Measurements from ENCODE around the gene FRRS1L.
"Not testable (repeated sequence)": the region's sequence is repeated elsewhere in the genome, so short reads cannot be mapped to it uniquely, and the experiment has no call there.

FRRS1L gene

DNA sequence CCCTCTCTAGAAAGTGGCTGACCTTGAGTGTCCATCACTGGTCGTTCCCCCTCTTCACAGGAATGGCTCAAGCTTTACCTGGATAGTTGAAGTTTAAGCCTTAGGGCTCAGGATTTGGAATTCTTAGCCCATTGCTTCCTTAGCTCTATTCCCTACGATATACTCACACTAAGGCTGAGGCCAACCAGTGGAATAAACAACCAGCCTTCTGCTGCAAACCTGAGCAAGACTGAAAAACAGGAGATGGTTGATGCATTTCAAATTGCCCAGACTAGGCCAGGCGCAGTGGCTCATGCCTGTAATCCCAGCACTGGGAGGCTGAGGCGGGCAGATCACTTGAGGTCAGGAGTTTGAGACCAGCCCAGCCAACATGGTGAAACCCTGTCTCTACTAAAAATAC is 40.4 kb downstream of the FRRS1L start:
- DNase-seq, result not testable (repeated sequence)

DNA sequence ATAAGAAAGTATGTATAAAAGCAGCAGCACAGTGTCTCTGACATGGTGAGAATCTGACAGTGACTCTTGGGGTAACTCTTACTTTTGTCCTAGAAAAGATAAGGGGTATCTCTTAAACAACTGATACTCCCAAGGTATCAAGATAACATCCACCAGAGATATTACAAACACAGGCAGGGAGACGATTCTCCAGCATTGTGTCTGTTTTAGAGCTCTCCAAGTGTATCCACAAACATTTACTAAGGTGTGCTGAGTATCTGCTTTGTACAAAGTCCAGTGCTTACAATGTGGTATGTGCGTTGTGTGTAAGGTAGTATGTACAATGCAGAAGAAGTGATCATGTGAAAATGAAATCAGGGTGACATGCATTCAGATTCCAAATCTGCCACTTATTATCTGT is 42.9 kb downstream of the FRRS1L start:
- no peak for DNase-seq

GRCh38 chr9:109122726-109123621 is 44.1 kb downstream of the FRRS1L start:
- no peak for DNase-seq

DNA sequence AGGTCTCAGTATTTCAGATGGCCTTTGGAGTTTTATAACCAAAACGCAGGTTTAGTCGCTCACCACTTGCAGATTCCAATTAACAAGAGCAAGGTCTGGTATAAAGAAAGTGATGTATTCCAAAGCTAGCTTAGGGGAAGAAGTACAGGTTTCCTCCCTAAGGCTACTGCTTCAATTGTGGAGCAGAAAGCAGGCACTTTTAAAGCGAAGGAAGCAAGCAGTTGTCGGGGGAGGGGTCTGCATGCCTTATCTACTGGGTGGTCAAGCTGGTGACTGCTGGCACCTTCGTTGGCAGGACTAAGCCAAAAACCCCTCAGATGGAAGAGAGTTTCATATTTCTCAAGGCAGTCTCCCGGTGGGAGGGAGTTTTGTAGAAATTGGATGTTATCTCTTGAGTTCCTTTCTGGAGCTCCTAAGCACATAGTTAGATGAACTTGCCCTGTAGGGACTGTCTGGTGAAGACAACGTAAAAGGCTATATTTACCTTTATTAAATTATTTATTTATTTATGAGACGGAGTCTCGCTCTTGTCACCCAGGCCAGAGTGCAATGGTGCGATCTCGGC is 45.7 kb downstream of the FRRS1L start:
- no peak for DNase-seq

- no peak for DNase-seq
Measured at GRCh38 chr9:109120204-109120789, 46.8 kb downstream of the FRRS1L start.

DNA sequence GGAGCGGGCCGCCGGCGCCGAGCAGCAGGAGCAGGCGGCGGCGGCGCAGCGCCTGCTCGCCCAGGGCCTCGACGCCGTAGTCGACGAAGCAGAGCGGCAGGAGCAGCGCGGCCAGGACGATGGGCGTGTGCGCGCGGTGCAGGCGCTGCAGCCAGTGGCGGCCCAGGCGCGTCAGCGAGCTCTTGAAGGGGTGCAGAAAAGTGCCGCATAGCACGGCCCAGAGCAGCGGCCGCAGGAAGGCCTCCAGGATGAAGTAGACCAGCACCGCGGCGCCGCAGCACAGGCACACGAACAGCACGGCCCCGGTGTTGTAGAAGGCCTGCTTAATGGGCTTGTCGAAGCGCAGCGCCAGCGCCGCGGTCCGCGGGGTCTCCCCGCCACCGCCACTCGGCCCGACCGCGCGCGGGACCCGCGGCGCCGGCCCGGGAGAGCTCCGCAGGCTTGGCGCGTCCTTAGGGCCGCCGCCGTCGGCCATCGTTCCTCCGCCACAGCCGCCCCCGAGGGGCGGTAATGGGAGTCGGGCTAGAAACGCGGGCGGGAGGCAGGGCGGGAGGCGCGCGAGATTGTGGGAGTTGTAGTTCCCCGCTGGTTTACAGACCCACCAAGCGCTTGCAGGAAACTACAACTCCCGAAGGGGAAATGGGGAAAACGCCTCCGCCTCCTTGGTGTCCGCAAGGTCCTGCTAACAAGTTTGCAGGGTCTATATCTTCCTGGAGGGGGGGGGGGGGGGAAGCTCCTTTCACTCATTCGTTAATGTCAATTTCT is 47.4 kb downstream of the FRRS1L start, which contains the start of gene TMEM245:
Gene TMEM245 (minus strand): TSS at position 509 of the 765 bp plus-strand sequence. CDS start 34 bp downstream, at position 475.
- DNase-seq, result peak; percentile 89

DNA sequence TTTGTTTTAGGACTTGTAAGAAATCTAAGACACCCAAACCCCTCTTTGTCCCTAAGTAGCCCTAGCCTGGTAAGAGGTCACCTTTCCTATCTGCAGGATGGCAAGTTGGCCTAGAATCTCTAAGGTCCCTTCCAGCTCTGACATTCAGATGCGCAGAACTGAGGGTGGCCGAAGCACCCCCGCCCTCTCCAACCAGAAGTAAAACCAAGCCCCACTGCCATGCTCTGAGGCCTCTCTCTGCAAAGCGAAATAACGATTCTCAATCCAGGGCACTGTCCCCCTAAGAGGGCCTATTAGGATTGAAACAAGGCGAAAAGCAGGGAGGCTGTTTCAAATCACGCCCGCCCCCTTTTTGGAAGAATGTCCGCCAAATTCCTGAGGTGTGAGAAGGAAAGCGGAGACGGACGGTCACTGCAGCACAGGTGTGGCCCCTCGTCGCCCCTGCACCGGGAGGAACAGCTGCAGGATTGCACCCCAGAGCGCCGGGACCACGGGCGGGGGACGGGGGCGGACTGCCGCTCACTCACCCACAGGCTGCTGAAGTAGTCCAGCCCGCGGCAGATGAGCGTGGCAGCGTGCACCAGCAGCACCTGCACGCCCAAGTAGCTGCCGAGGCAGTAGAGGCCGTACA is 48.1 kb downstream of the FRRS1L start:
- DNase-seq, result no peak

- DNase-seq, result no peak
Measured at GRCh38 chr9:109117856-109118807, 48.9 kb downstream of the FRRS1L start.

DNA sequence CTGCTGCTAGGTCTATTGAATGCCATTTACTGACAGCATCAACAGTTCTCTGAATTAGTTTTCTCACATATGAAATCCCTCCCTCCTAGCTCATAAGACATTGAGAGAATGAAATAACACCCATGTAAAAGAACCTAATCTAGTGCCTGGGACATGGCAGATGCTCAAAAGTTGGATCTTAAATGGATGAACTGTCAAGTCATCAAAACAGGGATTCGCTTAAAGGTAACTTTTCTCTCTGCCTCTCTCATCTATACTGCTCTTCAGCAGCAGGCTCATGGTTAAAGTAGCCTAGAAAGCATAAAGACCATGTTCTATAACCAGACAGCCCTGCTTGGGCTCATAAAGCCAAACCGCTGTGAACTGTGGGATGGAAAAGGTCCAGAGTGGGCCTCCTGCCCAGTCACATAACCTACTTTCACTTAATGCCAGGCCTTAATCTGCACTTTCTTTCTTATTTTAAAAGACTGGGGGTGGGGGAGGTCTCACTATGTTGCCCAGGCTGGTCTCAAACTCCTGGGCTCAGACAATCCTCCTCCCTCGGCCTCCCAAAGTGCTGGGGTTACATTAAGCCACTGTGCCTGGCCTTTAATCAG is 51.0 kb downstream of the FRRS1L start:
- no peak for DNase-seq

DNA sequence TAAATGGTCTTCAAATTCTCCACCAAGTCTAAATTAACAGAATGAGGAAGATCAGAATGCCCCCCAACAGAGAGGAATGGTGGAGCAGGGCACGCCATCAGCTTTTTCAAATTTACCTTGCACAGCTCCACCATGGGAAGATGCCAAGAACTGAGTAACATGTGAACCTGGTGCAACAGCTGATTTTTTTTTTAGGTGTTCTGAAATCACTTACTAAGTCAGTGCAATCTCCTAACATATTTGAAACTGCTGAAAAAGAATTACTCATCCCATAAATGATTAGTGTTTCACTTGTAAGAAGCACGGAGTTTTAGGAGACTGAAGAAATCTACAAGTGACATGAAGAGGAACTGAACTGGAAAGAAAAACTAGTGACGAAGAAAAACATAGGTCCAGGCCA is 52.4 kb downstream of the FRRS1L start:
- DNase-seq, result no peak

DNA sequence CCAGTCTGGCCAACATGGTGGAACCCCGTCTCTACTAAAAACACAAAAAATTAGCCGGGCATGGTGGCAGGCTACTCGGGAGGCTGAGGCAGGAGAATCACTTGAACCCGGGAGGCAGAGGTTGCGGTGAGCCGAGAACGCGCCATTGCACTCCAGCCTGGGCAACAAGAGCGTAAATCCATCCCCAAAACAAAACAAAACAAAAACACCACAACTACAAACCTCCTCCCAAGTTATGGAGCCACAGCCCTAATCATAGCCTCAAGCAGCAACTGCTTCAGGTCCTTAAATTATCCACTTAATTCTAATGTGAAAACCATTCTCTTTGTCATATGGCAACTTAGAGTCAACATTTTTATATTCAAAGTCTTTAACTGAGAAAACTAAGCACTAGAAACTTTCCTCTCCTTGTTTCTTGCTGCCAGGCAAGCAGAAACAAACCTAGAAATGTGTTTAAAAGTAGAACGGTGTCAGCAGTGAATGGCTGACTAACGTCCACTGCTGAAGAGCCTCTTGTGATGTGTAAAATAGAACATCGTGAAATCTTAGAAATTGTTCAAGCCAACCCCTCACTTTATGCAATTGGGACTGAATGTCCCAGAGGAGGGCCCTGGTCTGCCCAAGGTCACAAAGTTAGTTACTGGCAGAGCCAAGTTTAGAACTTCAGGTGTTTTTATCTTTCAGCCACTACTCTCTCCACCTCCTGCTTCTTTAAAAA is 53.0 kb downstream of the FRRS1L start:
- no peak for DNase-seq

- no peak for DNase-seq
Measured at GRCh38 chr9:109113254-109113653, 53.8 kb downstream of the FRRS1L start.

DNA sequence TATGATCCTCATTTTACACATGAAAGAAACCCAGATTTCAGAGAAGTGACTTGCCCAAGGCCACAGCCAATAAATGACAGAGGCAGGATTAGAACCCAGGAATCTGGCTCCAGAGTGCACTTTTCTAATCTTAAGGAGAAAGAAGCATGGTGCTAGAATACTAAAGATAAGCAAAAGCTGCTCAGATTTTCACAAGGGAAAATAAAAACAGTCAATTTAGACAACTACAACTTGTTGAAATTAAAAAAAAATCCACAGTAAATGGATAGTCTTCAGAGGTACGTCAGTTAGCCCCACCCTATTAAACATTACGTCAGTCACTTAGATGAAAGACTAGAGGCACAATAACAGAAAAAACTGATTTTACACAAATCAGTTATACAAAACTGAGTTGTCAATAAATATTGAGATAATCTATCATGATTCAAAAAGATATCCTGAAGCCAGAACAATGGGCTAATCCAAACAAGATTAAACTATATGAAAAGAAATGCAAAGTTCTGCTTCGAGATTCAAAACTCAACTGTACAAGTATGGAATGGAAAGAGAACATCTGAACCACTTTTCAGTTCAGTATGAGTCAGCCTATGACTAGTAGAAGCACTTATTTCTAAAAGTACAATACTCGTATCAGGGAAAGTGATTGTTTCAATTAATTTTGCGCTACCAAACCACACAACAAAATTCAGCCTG is 56.6 kb downstream of the FRRS1L start:
- DNase-seq, result no peak

DNA sequence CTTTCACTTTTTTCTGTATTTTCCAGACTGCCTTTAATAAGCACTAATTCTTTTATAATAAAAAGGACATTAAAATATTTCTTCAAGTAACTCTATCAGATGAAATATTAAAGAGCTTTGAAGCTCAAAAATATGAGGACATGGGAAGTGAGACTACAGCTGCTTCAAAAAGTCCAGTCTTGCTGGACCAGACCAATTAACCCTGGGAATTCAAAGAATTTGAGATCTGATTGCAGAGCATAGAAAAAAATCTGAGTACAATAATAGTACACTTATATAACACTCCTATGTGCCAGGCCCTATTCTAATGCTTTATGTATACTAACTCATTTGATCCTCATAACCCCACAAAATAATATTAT is 57.1 kb downstream of the FRRS1L start:
- DNase-seq, result no peak

DNA sequence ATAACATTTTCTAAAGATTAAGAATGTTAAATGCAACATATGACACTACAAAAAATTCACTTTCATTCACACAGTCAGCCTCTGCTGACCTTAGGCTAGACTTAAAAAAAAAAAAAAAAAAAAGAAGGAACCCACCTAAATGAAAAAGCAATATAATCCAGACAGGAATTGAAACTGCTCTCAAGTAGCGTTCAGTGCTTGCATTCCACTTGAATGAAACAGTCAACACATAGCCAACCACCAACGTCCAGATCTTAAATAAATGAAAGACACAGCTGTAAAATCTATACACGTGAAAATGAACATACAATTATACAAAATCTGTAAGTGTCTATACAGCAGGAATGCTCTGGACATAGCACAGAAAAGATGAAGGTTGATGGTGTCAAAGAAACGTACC is 58.7 kb downstream of the FRRS1L start:
- no peak for DNase-seq

DNA sequence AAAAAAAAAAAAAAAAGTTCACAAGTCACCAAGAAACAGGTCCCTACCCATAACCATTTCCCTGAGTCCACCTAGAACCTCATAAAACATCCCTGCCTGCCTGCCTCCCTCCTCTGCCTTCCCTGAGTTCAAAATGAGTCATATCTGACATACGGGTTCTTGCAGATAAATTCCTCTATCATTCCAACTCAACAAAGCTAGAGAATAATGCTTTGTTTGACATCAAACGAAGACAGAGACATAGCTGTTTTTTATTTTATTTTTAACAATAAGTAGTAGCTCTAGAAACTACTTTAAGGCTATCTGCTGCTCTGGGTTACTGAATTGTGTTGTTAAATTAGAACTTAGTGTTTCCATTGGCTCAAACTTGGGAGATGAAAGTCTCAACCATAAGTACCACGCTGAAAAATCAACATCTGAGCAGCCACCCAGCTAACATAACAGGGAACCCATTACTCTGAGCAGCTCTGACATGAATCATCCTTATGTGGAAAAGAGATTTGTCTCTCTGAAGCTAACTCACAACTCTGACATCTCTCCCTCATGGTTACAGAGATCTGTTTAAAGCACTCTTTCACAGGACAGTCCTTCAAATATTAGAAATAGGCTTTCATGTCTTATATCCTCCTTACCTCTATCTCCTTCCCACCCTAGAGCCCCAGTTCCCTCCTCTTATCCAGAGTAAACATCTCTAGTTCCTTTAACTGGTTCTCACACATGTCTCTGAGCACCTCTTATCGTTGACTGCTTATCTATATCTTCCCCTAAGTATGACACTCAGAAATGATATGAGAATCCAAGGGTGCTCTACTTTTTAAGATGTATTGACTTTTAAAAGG is 59.4 kb downstream of the FRRS1L start:
- DNase-seq, result no peak

- DNase-seq, result no peak
Measured at GRCh38 chr9:109101810-109102209, 65.2 kb downstream of the FRRS1L start.

DNA sequence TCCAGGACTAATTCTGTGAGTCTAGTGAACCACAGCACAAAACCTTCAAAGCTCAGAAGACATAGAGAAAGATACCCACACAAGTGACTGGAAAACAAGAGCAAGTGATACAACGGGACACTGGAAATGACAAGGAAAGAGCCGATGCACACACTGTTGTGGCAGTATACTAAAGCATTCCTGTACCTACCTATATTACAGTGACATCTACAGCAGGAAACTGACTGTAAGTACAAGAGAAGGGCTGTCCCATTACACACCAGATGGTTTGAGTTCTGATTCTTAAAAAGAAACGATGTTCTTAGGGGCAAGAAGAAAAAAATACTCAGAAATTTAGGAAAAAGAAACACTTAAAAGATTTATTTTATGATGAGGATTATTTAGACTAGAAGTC is 65.8 kb downstream of the FRRS1L start:
- DNase-seq, result no peak

All from NCI-H2227 treated with DMSO at 0.1 percent for 48 hours (cell line).